SW480 (cell line): ENCODE results near the gene ETDB.
"Not testable (repeated sequence)": the region's sequence is repeated elsewhere in the genome, so short reads cannot be mapped to it uniquely, and the experiment has no call there.

ENCODE experiments used
- DNase-seq: peaks from one replicate; pipeline ENCODE4 v3.0.0-alpha.2; 2016; ENCODE audit warnings: low spot score

ETDB gene

DNA sequence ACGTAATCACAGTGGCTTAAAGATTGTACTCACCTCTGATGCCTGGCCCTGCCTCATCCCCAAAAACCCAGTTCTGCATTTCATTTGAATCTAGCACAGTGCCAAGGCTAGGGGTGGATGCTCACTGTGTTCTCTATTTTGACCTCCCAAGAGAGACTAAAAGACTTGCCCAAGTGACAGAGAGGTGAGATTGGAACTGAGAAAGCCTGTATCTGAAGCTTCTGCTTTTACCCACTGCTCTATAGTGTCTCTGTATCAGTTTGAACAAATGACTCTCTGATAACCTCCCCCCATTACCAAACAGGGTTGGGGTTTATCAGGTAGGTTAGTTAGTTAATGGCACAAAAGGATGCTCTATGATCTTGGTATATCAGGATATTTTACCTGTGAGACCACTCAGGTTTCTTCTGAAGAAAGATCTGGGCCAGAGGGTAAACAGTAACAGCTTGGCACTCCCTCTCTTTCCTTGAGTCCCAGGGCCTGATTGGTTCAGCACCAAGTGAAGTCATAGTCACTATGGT is at the start of gene ETDB:
Gene ETDB (minus strand): TSS at position 471 of the 521 bp plus-strand sequence. CDS start 1,265 bp downstream, outside the sequence.
- not testable (repeated sequence) for DNase-seq

DNA sequence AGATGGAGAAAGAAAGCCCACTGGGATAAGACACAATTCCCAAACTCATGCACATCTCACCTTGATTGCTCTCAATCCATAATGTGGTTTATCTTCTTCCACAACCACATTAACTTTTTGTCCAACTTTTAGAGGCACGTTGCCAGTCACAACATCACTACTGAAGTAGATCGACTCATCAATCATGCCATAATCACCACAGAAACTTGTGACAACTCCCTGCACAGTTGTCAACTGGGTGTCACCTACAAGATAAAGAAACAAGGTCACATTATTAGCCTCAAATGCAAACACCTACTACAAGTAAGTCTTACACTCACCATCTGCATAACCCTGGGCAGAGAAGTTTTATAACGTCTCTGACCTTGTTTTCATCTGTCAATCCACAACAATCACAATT is 49.2 kb upstream of the ETDB start:
- DNase-seq = not testable (repeated sequence)

DNA sequence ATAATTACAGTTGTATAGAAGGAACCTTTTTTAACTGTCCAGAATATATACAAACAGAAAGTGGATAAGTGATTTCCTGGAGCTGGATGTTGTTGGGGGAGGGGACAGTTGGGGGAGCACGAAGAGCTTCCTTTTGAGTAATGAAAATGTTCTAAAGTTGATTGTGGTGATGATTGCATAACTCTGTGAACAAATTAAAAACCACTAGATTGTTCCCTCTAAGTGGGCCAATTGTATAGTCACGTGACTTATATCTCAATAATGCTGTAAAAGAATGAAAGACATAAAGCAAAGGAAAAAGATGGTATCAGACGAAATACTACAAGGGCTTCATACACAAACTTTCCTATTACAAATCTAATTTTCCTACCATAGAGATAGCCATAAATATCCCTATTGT is 48.2 kb upstream of the ETDB start:
- DNase-seq = no peak

DNA sequence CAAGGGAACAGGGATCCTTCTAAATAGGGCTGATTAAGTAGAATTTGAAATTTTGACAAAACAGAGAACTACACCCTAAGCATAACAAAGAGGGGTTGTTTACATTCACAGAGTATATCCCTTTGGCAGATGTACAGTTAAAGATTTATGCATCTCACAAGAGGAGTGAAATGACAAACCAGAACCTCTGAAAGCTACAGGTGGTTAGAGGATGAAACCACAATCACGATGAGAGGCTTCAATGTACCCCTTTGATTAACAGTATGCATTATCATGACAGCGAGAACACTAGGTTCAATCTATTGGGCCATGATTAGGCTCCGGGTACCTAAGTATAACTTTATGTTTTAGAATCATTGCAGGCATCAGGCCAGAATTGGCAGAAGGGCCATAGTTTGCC is 34.4 kb upstream of the ETDB start:
- DNase-seq = not testable (repeated sequence)

DNA sequence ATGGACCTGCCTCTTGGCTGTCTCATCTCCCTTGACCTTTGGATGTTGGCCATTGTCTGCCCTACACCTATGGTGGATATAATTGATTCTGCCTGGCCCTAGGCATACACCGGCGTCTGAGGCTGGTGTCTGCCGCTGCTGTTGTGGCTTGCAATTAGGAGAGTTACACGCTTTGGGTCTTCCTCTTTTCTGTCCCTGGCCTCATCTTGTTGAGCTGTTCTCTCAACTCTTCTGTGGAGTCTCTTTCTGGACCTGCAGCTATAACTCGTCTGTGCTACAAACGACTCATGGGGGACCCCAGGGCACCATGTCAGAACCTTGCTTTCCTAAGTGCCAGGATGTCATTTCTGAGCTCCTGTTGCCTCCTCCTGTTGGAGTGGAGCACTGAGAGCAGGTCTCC is 5.8 kb upstream of the ETDB start:
- DNase-seq = not testable (repeated sequence)

DNA sequence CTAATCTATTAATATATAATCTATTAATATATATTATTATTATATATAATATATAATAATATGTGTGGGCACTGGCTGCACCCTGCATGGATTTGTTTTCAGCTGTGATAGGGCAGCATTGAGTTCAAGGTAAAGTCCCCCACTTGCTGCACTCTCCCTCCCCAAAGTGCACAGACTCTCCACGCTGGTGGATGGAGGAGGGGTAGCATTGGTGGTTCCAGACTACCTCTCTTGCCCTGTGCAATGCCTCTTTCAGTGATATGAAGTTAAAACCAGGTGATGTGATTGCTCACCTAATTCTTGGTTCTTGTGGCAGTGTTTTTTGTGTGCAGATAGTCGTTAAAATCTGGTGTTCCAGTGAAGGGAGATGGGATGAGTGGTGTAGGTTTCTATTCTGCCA is 4.3 kb downstream of the ETDB start:
- DNase-seq = not testable (repeated sequence)

DNA sequence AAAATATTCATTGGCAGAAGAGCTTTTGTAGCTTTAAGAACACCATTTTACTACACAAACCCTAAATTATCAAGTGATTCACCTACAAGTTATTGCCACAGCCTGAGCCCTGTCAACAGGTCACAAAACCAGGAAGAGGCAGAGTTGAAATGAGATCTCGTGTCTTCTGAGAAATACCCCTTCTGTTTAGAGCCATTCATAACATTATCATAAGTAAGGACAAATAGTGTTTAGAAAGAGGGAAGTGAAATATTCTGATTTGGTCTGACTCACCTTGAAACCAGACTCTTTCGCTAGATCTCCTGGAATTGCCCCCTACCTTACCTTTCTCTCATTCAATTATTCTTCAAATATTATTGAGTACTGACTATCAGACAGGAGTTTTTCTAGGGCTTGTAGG is 5.9 kb downstream of the ETDB start:
- DNase-seq = no peak

DNA sequence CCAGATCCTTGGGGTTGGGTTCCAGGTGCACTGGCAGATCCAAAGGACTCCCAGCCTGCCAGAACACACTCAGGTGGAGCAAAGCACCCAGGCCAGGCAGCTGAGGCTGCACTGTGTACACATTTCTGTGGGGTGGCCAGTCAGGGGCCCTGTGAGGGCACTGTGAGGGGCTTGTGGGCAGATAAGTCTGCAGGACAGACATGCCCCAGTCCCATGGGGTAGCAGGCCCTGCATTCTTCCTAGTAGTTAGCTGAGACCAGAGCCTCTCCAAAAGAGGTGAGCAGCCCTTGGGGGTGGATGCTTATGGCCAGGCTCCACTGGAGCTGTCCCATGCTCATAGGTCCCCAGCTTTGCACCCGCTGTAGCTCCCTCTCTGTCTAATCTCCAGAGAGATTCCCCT is 7.6 kb downstream of the ETDB start:
- no peak for DNase-seq

DNA sequence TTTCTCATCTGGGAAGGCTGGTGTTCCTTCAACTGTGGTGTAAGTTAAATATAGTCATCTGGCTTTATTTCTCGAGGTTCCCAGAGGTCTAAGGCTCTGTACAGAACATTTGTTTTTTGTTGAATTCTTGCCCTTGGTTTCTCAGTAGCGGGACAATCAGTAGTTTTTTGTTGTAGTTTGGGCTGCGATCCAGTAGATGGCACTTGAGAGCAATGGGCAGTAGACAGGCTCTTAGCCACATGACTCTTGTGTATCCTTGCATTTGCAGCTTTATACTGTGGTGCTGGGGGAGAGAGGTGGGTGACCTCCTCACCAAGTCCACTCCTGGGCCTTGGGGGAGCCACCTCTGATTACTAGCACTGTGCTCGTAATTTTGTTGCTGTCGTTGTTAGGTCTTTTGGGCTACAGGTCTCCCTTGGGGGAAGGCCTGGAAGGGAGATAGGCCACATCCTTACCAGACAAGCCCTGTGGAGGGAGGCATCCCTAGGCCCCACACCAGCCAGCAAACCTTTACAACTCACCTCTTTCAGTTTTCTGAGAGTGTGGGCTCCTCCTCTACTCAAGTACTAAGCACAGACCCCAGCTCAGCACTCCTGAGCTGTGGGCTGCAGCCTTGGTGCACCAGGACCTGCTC is 8.1 kb downstream of the ETDB start:
- peak; percentile 26 for DNase-seq

DNA sequence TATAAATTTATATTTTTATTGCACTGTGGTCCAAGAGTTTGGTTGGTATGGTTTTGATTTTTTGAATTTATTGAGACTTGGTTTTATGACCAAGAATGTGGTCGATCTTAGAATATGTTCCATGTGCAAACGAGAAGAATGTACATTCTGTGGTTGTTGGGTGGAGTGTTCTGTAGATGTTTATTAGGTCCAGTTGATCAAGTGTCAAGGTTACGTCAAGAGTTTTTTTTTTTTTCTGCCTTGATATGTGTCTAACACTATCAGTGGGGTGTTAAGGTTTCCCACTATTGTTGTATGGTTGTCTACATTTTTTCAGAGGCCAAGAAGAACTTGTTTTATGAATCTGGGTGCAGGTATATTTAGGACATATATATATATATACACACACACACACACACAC is 10.8 kb downstream of the ETDB start:
- no peak for DNase-seq

DNA sequence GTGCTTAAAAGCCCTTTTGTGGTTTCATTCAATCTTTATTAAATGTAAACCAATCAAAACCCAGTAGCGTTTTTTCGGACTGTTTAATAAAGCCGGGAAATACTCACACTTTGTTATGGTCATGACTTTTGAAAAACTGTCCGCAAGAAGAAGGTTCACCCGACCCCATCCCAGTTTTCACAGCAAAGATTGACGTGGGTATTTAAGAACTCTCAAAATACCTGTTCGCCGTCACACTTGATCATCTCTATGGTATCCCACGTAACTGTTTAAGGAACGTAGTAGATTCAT is 20.9 kb downstream of the ETDB start:
- DNase-seq = no peak

DNA sequence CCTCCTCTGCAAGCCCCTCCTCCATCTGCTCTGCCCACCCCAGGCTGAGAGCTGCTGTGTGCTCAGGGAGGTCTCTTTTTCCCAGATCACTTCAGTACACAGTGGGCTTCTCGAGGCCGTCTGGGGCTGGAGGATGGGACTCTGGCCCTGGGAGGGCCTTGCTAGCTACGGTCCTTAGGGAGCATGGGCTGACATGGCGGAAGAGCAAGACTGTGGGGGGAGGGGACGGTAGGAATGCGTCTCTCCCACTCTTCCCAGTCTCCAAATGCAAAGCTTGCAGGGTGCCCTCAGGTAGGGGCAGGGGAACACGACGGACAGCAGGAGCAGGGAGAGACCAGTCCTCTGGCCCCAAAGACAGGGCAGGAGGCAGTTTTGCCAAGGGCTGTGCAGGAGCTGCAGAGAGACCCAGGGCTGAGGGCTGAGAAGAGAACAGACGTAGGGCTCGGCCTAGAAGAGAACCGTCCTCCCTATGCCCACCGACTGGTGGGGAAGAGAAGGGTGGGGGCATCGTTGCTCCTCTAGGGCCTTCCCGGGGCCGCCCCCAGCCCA is 23.1 kb downstream of the ETDB start:
- not testable (repeated sequence) for DNase-seq

DNA sequence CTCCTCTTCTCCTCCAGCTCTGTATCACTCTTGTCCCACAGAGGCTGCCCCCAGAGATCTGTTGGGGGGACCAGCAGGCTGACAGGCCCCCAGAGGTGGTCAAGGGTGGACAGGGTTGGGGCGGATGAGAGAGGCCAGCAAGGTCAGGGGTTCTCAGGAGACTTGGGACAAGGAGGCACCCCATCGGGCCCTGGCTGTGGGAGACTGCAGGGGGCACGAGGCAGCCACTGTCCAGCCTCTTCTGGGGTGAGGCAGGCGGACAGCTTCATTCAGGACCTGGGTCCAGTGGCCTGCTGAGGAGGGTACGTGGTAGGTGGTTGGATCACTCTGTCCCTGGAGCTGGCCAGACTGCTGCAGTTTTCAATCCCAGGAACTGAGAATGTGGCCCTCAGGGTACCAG is 24.6 kb downstream of the ETDB start:
- DNase-seq = no peak

DNA sequence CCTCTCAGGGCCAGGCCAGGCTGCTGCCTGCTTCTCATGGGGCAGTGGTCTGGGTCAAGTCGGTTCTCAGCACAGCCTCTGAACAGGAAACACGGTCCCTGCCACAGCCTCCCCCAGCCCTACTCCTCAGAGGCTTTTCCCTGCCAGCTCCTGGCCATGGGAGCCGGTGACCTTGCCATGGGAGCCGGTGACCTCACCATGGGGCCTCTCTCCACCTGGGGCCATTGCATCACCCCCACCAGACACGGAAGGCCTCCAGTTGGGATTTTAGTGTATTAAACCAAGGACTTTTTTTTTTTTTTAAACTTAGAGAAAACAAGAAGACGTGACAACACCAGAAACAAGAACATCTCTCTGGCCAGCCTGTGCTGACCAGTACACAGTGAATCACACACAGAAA is 25.6 kb downstream of the ETDB start:
- DNase-seq = no peak

DNA sequence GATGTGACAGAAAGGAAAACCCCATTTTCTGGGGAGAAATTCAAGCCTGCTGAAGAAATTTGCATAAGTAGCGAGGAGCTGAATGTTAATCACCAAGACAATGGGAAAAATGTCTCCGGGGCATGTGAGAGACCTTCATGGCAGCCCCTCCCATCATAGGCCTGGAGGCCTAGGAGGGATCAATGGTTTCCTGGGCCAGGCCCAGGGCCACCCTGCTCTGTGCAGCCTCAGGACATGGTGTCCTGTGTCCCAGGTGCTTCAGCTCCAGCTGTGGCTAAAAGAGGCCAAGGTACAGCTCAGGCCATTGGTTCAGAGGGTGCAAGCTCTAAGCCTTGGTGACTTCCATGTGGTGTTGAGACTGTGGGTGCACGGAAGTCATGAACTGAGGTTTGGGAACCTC is 31.2 kb downstream of the ETDB start:
- DNase-seq = no peak

DNA sequence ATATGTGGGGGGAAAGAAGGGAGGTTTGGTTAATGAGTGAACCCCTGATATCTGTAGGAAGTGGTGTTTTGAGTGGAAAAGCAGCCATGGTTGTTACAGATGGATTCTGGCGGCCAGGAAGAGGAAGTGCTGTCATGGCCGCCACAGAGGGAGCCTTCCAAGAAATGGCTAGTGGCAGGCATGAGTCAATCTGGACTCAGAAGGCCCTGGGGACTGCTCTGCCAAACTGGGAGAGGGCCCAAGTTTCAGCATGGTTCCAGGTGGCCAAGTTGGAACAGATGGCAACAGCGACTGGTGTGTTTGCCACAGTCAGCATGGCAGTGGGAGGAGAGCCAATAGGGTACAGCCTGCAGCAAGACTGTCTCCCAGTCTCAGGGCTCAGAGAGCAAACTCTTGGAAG is 32.5 kb downstream of the ETDB start:
- DNase-seq = no peak

DNA sequence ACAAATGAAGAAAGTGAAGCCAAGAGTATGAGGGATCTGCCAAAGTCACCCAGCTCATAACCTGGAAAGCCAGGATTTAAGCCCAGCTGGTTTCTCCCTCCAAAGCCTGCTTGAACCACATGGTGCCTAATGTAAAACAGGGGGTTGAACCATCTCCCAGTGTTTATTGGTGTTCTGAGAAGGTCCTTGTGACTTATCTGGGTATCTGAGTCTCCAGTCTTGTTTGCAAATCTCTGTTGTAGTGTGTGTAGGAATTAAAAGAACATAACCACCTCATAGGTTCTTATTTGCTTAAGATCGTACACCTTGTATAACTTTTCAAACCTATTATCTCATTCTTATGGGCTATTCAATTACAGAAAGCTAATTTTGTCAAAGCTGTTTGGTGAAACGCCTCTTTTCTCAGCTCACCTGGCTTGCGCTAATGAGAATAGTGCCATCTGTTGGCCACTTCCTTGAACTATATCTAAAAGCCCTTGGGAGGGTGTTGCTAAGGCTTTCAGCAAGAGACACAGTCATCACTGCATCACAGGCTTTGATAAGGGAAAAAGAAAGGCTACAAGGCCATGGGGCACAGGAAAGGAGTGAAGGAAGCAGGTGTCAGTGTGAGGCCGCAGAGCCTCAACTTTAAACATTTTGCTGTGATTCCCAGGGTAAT is 34.0 kb downstream of the ETDB start:
- peak; percentile 66 for DNase-seq

DNA sequence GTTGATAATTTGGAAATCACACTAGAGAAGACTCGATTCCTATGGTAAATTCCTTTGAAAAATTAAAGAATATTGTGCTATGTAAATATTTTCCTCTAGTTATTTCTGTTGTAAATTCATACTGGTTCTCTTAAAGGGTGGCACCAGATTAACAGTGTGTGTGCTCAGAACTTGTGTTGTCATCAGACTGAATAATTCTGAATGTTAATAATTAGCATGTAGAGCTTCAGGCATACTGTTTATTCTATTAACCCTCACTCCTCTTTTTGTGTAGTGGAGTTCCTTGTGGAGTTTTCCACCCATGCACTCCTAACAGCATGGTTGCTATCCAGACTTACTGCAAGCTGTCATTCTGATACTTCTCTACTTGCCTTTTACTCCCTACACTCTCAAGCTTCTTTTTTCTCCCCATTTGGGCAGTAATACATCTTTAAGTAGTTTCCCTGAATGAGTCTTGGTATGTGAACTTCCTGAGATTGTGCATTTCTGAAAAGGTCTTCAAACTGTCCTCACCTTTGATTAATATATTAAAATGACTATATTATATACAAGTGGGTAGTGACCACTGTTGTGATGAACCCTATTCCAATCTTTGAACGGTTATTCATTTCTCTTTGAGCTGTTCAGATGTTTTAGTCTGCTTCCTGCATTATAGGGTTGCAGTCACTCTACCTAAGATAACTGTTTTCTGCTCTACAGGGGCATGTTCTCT is 38.5 kb downstream of the ETDB start:
- no peak for DNase-seq
